HG03469 (cell line): ENCODE data around the gene TH.

Source experiments
- ATAC-seq: cut with Tn5 transposase; IDR thresholded peaks from one replicate; pipeline ENCODE4 v1.9.1; 2021; ENCODE audit warnings: mild to moderate bottlenecking, moderate library complexity, moderate number of reproducible peaks; ENCODE audit not compliant: unreplicated experiment

TH gene

DNA sequence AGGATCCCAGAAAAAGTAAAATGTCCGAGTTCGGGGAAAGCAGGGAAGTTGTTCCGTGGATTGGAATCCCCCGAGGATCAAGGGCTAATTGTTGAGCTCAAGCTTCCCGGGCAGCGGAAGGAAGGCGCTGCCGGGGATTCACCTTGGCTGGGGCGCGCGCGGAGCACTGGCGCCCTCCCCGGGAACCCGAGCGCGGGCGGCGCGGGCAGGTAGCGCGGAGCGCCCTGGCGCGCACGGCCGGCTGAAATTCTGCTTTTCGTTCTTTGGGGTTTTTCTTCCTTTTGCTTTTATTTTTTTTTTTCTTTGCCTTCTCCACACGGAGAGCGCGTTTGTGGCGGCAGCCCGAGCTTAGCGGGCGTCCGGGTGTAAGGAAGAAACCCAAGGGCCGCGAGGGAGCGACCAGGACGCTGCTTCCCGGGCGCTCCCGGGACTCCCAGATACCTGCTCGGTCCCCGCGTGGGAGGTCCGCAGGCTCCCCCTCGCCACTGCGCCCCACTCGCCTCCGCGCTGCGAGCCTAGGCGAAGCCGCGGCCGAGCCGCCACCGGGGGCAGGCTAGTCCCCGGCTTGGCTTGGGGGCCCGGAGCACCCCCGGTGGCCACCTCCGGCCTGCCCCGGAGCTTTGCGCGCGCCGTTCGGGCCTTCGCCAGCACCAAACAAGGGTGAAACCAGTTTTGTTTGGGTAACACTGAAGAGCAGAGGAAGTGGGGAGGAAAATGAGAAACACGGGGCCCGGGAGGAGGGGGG lies 27.6 kb downstream of the TH start:
- no peak for ATAC-seq

- no peak for ATAC-seq
These were observed 28.2 kb downstream of the TH start for GRCh38 chr11:2143477-2143798.

- no peak for ATAC-seq
These were observed 28.8 kb downstream of the TH start for GRCh38 chr11:2142762-2143202.

- ATAC-seq = no peak
These were observed 29.3 kb downstream of the TH start for GRCh38 chr11:2142300-2142759.

DNA sequence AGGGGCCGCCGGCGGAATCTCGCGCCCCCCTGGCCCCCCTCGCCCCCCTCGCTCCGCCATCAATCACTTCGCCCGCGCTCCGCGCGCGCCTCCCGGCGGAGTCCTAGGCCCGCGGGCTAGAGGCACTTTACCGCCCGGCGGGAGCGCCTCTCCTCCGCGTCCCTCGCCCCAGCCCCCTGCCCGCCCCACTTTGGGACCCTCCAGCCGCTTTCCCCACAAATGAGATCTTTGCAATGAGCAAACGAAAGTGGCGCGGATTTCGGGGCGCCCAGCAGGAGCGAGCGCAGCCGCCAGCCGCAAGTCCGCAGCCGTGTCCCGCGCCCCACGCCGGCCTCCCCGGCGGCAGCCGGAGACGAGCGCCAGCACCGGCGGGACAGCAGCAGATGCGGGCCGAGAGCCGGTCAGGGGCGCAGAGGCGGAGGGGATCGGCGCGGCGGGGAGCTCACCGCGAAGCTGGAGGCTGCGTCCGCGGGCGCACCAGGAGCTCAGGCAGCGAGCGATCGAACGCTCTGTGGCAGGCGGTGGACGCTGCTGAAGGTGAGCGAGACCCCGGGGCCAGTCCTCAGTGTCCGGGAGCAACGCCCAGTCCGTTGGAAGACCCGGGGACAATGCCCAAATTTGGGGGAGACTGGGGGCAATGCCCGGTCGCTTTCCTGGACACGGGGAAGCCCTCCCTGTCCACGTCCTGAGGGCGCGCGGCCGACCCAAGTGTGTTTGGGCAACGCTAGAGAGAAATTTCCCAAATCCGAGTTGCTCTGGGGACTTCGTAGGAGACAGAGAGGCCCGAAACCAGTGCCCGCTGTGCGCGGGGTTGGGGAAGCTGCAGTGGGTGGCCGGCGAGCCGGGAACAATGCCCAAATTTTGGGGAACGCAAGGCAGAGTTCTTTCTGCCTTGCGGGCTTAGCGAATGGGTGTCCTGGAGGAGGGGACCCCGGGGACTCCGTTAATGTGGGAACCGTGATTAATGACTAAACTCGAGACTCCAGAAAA lies 30.9 kb downstream of the TH start:
- ATAC-seq = no peak

- ATAC-seq = no peak
These were observed 31.8 kb downstream of the TH start for GRCh38 chr11:2139621-2140337.

- ATAC-seq = no peak
These were observed 32.5 kb downstream of the TH start, which contains the start of gene IGF2 for GRCh38 chr11:2139123-2139521. IGF2 (minus strand) TSS chr11:2139389; CDS start chr11:2135523, 3,866 bp downstream.

GRCh38 chr11:2138431-2139122 lies 33.0 kb downstream of the TH start:
- no peak for ATAC-seq

GRCh38 chr11:2138068-2138430 lies 33.6 kb downstream of the TH start:
- no peak for ATAC-seq

DNA sequence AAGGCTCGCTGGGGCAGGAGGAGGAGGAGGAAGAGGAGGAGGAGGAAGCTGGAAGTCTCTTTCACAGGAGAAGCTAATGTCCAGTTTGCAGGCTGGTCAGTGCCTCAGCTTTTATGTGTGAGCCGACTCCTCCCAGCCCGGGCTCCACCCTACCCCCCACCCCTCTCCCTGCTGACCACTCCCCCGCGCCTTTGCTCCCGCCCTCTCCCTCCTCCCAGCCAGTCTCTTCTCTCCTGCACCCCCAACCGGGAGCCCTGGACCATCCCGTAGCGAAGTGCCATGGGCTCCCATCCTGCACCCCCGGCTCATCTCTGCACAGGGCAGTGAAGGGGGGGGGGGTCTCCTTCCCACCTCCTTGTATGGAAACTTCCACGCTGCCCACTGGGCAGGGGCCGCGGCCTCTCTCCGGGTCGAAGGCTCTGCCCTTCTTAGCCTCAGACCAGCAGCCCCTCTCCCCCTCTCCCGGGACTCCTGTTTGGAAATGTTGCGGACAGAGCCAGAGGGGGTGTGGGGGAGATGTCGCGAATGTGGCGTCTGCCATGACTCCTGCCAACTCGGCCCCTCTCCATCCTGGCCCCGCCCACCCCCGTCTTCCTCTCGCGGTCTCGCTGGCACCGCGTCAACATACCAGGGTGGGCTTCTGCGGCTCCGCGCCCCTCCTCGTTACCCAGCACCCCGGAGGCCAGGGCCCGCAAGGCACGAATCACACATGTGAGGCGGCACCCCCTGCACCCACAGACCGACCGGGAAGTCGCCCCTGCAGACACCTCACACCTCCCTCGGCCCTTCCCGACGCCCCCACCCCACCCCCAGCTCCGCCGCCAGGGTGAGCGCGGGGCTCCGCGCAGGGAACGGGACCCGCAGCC lies 34.2 kb downstream of the TH start:
- ATAC-seq = no peak

- no peak for ATAC-seq
These were observed 34.7 kb downstream of the TH start for GRCh38 chr11:2136952-2137201.

DNA sequence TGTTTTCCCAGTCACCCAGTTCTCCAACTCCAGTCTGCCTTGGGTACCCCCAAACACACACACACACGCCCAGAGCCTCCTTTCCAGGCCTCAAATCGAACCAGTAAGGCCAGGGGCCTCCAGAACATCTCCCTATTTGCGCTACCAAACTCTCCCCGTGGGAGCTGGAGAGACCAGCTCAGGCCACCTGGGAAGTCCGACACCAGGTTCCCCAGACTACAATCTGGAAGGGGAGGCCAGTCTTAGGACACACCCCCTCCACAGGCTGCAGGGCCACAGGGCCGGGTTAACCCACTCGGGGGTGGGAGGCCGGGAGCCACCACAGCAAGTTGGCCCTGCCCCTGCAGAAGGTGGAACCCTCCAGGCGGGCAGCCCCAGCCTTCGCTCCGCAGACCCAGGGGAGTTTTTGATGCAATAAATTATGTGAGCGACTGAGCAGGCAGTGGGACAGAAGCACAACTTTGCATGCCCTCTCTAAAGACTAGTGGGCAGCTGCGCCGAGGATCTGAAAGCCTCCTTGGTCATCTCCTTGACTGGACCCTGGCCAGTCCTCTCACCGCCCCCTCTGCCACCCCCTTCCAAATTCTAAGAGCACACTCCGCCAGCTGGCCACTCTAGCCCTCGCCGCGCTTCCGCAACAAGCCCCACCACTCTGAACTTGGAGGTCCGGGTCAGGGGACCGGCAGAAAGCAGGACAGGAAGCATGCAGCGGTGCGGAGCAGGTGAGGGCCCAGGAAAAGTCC lies 35.2 kb downstream of the TH start:
- no peak for ATAC-seq

GRCh38 chr11:2135648-2136201 lies 35.9 kb downstream of the TH start:
- ATAC-seq = no peak

- no peak for ATAC-seq
These were observed 36.5 kb downstream of the TH start for GRCh38 chr11:2135018-2135569.

GRCh38 chr11:2134022-2135010 lies 37.3 kb downstream of the TH start:
- no peak for ATAC-seq

DNA sequence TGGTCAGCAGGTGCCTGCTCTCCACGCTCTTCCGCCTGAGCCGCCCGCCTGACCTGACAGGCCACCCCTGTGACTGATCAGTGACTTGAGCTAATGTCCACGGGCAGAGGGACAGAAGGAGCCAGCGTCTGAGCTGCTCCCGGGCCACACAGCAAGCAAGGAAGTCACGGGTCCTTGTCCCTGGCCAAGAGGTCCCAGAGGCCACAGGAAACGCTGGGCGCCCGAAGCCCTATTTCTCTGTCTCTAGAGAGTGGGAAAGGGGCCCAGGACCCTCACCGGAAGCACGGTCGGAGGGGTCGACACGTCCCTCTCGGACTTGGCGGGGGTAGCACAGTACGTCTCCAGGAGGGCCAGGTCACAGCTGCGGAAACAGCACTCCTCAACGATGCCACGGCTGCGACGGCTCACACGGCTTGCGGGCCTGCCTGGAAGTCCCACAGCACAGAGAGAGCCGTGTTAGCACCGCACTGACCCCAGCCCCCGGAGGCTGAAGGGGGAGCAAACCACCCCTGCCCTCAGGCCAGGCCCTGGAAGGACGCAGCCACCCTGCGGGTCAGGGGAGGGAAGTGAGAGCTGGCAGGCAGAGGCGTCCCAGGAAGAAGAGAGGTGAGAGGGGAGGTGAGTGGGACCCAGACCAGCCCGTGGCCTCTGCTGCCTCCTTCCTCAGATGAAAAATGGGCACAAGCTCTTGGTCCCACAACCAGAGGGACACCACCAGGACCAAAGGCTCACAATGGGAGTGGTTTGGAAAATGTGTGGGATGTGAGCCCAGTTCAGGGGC lies 38.2 kb downstream of the TH start:
- ATAC-seq = no peak

DNA sequence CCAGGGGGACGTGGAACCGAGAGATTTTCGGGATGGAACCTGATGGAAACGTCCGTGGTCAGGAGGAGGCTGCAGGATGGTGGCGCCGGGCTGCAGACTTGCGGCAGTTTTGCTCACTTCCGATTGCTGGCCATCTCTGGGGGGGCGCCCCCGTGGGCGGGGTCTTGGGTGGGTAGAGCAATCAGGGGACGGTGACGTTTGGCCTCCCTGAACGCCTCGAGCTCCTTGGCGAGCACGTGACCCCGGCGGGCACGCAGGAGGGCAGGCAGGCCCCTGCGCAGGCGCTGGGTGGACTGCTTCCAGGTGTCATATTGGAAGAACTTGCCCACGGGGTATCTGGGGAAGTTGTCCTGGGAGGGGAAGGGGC lies 38.8 kb downstream of the TH start:
- no peak for ATAC-seq
